GM12878 (cell line): ENCODE data around the gene RPL12. TPM values are rescaled to one million over a fixed set of nuclear protein-coding genes. Genes with fewer than 3 reads are reported as not detected.

Experiments used
- ATAC-seq: fragments of 200-7000 bp; cut with Tn5 transposase; 3 replicates; pipeline ENCODE4 v1.9.1; 2020; ENCODE audit warnings: mild to moderate bottlenecking, moderate library complexity
- BruUV-seq: library from RNA; stranded (reverse); fragments of 400-500 nt; replicated peaks from 2 replicates; lab custom pipeline; 2021; lab: Mats Ljungman, UMichigan
- CTCF ChIA-PET: fragments of 300-600 bp; sonication (Branson Sonifier 250); formaldehyde crosslinking; extraction: SDS; loops from one replicate; lab custom pipeline; 2021; ENCODE audit warnings: inconsistent platforms; lab: Yijun Ruan, JAX
- POLR2A ChIA-PET: fragments of 350-600 bp; formaldehyde crosslinking; extraction: SDS; loops from one replicate; lab custom pipeline; 2021; ENCODE audit warnings: inconsistent platforms; lab: Charles Lee
- RAD21 ChIA-PET: fragments of 300-600 bp; sonication (Branson Sonifier 250); formaldehyde crosslinking; loops from one replicate; lab custom pipeline; 2023; ENCODE audit warnings: antibody characterized with exemption; ENCODE audit not compliant: unreplicated experiment; lab: Charles Lee
- SMC1A ChIA-PET: fragments of 300-600 bp; sonication (Branson Sonifier 250); formaldehyde crosslinking; loops from one replicate; lab custom pipeline; 2023; ENCODE audit not compliant: unreplicated experiment, uncharacterized antibody; lab: Charles Lee
- DNase-seq: peaks from one replicate; pipeline ENCODE4 v3.0.0-alpha.2; 2011; ENCODE audit warnings: low read depth, low spot score
- FAIRE-seq: peaks from 3 replicates; lab custom pipeline; 2011; peaks lifted over from hg19 to GRCh38; lab: Jason Lieb, UNC
- H2AFZ ChIP-seq: 2 replicates; pipeline ENCODE4 v1.6.0; 2011; ENCODE audit warnings: low read depth, low read length, control low read depth; ENCODE audit not compliant: control insufficient read depth
- H3K27ac ChIP-seq: 2 replicates; pipeline ENCODE4 v1.5.1; 2011; ENCODE audit warnings: control low read depth; ENCODE audit not compliant: control insufficient read depth, insufficient read depth
- H3K27me3 ChIP-seq, 2 experiments: replicated peaks in 1 of 2; 2 replicates each; pipeline versions ENCODE4 v1.6.0 to v1.6.1; 2011; ENCODE audit warnings: low read length in 1 of 2; ENCODE audit not compliant: control insufficient read depth in 2 of 2, insufficient read depth in 2 of 2
- H3K36me3 ChIP-seq, 2 experiments: 2 replicates each; pipeline ENCODE4 v1.5.1; 2011; ENCODE audit warnings: low read length in 1 of 2; ENCODE audit not compliant: control insufficient read depth in 2 of 2, insufficient read depth in 2 of 2
- H3K4me1 ChIP-seq: 2 replicates; pipeline ENCODE4 v1.6.1; 2011; ENCODE audit warnings: mild to moderate bottlenecking, low read length, moderate library complexity, mixed read lengths; ENCODE audit not compliant: control insufficient read depth, insufficient read depth
- H3K4me2 ChIP-seq: 2 replicates; pipeline ENCODE4 v1.6.0; 2011; ENCODE audit warnings: control low read depth; ENCODE audit not compliant: control insufficient read depth, insufficient read depth
- H3K4me3 ChIP-seq: fragments of 200-600 bp; sonication (generic); 2 replicates; pipeline ENCODE4 v1.5.1; 2016
- H3K79me2 ChIP-seq: 2 replicates; pipeline ENCODE4 v1.6.0; 2011; ENCODE audit warnings: low read length; ENCODE audit not compliant: control insufficient read depth, insufficient read depth
- H3K9ac ChIP-seq: 2 replicates; pipeline ENCODE4 v1.8.0; 2011; ENCODE audit warnings: low read length, control low read depth, mixed read lengths; ENCODE audit not compliant: control insufficient read depth, insufficient read depth
- H3K9me3 ChIP-seq: replicated peaks from 3 replicates; pipeline ENCODE4 v1.5.1; 2011; ENCODE audit warnings: mild to moderate bottlenecking, low read length; ENCODE audit not compliant: control insufficient read depth, insufficient read depth
- H4K20me1 ChIP-seq: 2 replicates; pipeline ENCODE4 v1.6.0; 2011; ENCODE audit not compliant: control insufficient read depth, insufficient read depth
- BACH1 ChIP-seq: fragments of 450-650 bp; IDR thresholded peaks from 2 replicates; pipeline ENCODE4 v1.6.1; 2017; ENCODE audit warnings: mild to moderate bottlenecking, borderline replicate concordance
- CHD1 ChIP-seq: IDR thresholded peaks from 2 replicates; pipeline ENCODE4 v1.6.1; 2012; ENCODE audit warnings: low read depth, low read length, improper control_type of control experiment
- HSF1 ChIP-seq: fragments of 150-350 bp; IDR thresholded peaks from 2 replicates; pipeline ENCODE4 v1.6.1; 2014; ENCODE audit warnings: mild to moderate bottlenecking, low read depth, low read length
- MEF2A ChIP-seq: IDR thresholded peaks from 2 replicates; pipeline ENCODE4 v1.6.1; 2011; ENCODE audit warnings: low read depth, mild to moderate bottlenecking, low read length, moderate library complexity; ENCODE audit not compliant: insufficient read depth
- MLLT1 ChIP-seq: fragments of 450-650 bp; IDR thresholded peaks from 2 replicates; pipeline ENCODE4 v1.6.1; 2016; ENCODE audit warnings: mild to moderate bottlenecking
- NFYB ChIP-seq: IDR thresholded peaks from 2 replicates; pipeline ENCODE4 v1.6.1; 2011; ENCODE audit warnings: low read depth, mild to moderate bottlenecking, low read length, improper control_type of control experiment, moderate library complexity; ENCODE audit not compliant: insufficient read depth
- RCOR1 ChIP-seq: conservative IDR thresholded peaks from 2 replicates; pipeline ENCODE4 v1.6.1; 2012; ENCODE audit warnings: low read depth, low read length, improper control_type of control experiment
- SMC3 ChIP-seq: IDR thresholded peaks from 2 replicates; pipeline ENCODE4 v1.6.1; 2011; ENCODE audit warnings: low read length, improper control_type of control experiment, borderline replicate concordance
- SREBF1 ChIP-seq: IDR thresholded peaks from 2 replicates; pipeline ENCODE4 v1.6.1; 2012; ENCODE audit warnings: mild to moderate bottlenecking, low read length
- SUZ12 ChIP-seq: fragments of 200-600 bp; sonication (generic); IDR thresholded peaks from one replicate; pipeline ENCODE4 v1.6.1; 2018; ENCODE audit warnings: antibody characterized with exemption, mild to moderate bottlenecking; ENCODE audit not compliant: unreplicated experiment
- TCF3 ChIP-seq: IDR thresholded peaks from 2 replicates; pipeline ENCODE4 v1.6.1; 2012; ENCODE audit warnings: low read depth, mild to moderate bottlenecking, low read length, borderline replicate concordance; ENCODE audit not compliant: insufficient read depth
- USF2 ChIP-seq: IDR thresholded peaks from 2 replicates; pipeline ENCODE4 v1.6.1; 2011; ENCODE audit warnings: low read depth, low read length, improper control_type of control experiment, borderline replicate concordance
- ZNF592 ChIP-seq: fragments of 450-650 bp; IDR thresholded peaks from 2 replicates; pipeline ENCODE4 v1.6.1; 2017; ENCODE audit warnings: mild to moderate bottlenecking, moderate library complexity
- WGBS: methylation state at CpG from one replicate; pipeline ENCODE4 v1.1.6; 2016; ENCODE audit warnings: low lambda C conversion rate; ENCODE audit not compliant: insufficient replicate concordance, insufficient coverage; ENCODE audit errors: missing lambda C conversion rate; 5-methylcytosine and 5-hydroxymethylcytosine counted together
- in situ Hi-C: fragments of 300-500 bp; cut with MboI; formaldehyde crosslinking; loops from 9 replicates; pipeline ENCODE4 v1.14.3; 2018; ENCODE audit warnings: mixed read lengths
- intact Hi-C: fragments of 100-400 bp; cut with micrococcal nuclease; formaldehyde crosslinking; loops from one replicate; pipeline ENCODE4 v1.14.2; 2022; ENCODE audit not compliant: unreplicated experiment
- polyA plus RNA-seq, 11 experiments: library from polyadenylated mRNA; depleted of rRNA in 4 of 11; unstranded in 6 of 11; stranded (reverse) in 5 of 11; fragments of >200 nt; fragmentation: Nextera tagmentation in 4 of 11; fragmentation: Illumina TruSeq in 1 of 11; extraction: Ambion mirVana in 4 of 11; extraction: Trizol in 1 of 11; gene quantifications; 1 replicate in 1 of 11; 2 replicates in 10 of 11; pipeline versions ENCODE4 v1.2.1 to v1.2.3, GENCODE V29; 2011 to 2016; ENCODE audit warnings: inconsistent platforms in 2 of 11, missing spikeins in 2 of 11, low read depth in 1 of 11
- total RNA-seq, 4 experiments: library from RNA; depleted of rRNA in 3 of 4; stranded (reverse); fragments of >200 nt in 3 of 4; fragmentation: Illumina TruSeq in 1 of 4; extraction: Trizol in 1 of 4; gene quantifications; 2 replicates each; pipeline versions ENCODE4 v1.2.1 to v1.2.3, GENCODE V29; 2013 to 2021

Gene RPL12
- total and polyA plus RNA-seq, 10 of the 15 experiments (the other 5 are each of a cell fraction or from before 2014, with no cell fraction given) = 961 to 5,544 (median 2,858) TPM

- TF ChIP-seq ZNF592 (no peak), TCF3 (no peak), SREBF1 (no peak), MLLT1 (no peak), NFYB (no peak)
- TF ChIP-seq, all 136 proteins: peak for 0
These were observed 49.2 kb upstream of the RPL12 start (continued) for GRCh38 chr9:127500399-127500798.

GRCh38 chr9:127498298-127498697 lies 47.1 kb upstream of the RPL12 start:
- Histone ChIP-seq H3K36me3 (peaks cover 2 to 3% of the 10 kb centered on the region in 2 experiments; a peak in 3 of 4 replicates), H3K4me1 (no peaks in the 10 kb centered on the region), H3K4me2 (no peak overlapping the region), H3K4me3 (no peak overlapping the region), H3K9me3 (no peaks in the 10 kb centered on the region), H3K79me2 (no peaks in the 10 kb centered on the region), H3K27me3 (no peaks in the 10 kb centered on the region), H2AFZ (no peak overlapping the region), H3K9ac (no peak overlapping the region), H3K27ac (no peak overlapping the region), H4K20me1 (no peaks in the 10 kb centered on the region)
- TF ChIP-seq RCOR1 = no peak
- no peak for TF ChIP-seq CHD1
- no peak for TF ChIP-seq BACH1
- TF ChIP-seq SMC3 = no peak
- TF ChIP-seq NFYB = no peak
- no peak for TF ChIP-seq SUZ12
- no peak for TF ChIP-seq HSF1
- TF ChIP-seq USF2 = no peak
- no peak for TF ChIP-seq MEF2A
- POLR2A ChIA-PET = interaction anchor here (0.6 kb wide), 1 partner anchor 21 kb away, joined by 3 read pairs; no protein-coding TSS in a partner anchor
- intact Hi-C loops = no loop called here
- CTCF ChIA-PET = no interaction called here
- FAIRE-seq (no peak), DNase-seq (no peak), ATAC-seq (no peak)
- in situ Hi-C loops = no loop called here
- BruUV-seq = no TSS peak
- SMC1A ChIA-PET = no interaction called here
- RAD21 ChIA-PET = no interaction called here
- WGBS = 35% methylated on average over 5 of the region's 5 CpGs
